Esophagus muscularis mucosa (tissue), 4 donors: ENCODE results near the gene USP36.

Experiments
- CTCF ChIP-seq, 3 experiments: fragments of 200-600 bp in 2 of 3; fragments of 450-650 bp in 1 of 3; sonication (generic) in 2 of 3; IDR thresholded peaks; one replicate each; pipeline ENCODE4 v1.5.1; 2017 to 2019; ENCODE audit warnings: antibody characterized with exemption in 3 of 3, mild to moderate bottlenecking in 2 of 3, moderate library complexity in 1 of 3
- EP300 ChIP-seq: sonication (generic); formaldehyde crosslinking; IDR thresholded peaks from one replicate; pipeline ENCODE4 v1.6.1; 2017; ENCODE audit warnings: antibody characterized with exemption
- POLR2A ChIP-seq: fragments of 450-650 bp; IDR thresholded peaks from one replicate; pipeline ENCODE4 v1.6.1; 2017; ENCODE audit warnings: antibody characterized with exemption, moderate library complexity, mild to moderate bottlenecking, low read depth

GRCh38 chr17:78836420-78837021, 4.1 kb downstream of the USP36 start:
- TF ChIP-seq CTCF (IDR thresholded peaks at IDR 0.05) (no peak), POLR2A (no peak), EP300 (no peak)
